WTC11 (cell line): ENCODE results near the gene GPR17. TPM values are rescaled to one million over a fixed set of nuclear protein-coding genes. Genes with fewer than 3 reads are reported as not detected.

Experiments
- ATAC-seq: fragments of 200-7000 bp; cut with Tn5 transposase; 2 replicates; pipeline ENCODE4 v1.10.0; 2021; ENCODE audit warnings: mild to moderate bottlenecking, moderate library complexity
- CTCF ChIA-PET: fragments of 300-600 bp; sonication (Branson Sonifier 250); formaldehyde crosslinking; loops from one replicate; lab custom pipeline; 2021; ENCODE audit warnings: antibody characterized with exemption; lab: Charles Lee
- POLR2A ChIA-PET: fragments of 350-600 bp; sonication (Branson Sonifier 250); formaldehyde crosslinking; loops from one replicate; lab custom pipeline; 2021; ENCODE audit warnings: antibody characterized with exemption; lab: Charles Lee
- DNase-seq: peaks from one replicate; pipeline ENCODE4 v3.0.0; 2021; ENCODE audit warnings: low spot score
- H3K27ac Mint-ChIP-seq: 2 replicates; pipeline ENCODE4 v1.8.0; 2021; ENCODE audit warnings: mixed read lengths
- H3K27me3 Mint-ChIP-seq: 2 replicates; pipeline ENCODE4 v1.8.0; 2021; ENCODE audit warnings: low read depth, mild to moderate bottlenecking, moderate library complexity, mixed read lengths
- H3K36me3 Mint-ChIP-seq: 2 replicates; pipeline ENCODE4 v1.8.0; 2021; ENCODE audit warnings: mixed read lengths
- H3K4me1 Mint-ChIP-seq: 2 replicates; pipeline ENCODE4 v1.8.0; 2022; ENCODE audit warnings: mixed read lengths
- H3K4me3 Mint-ChIP-seq: 2 replicates; pipeline ENCODE4 v1.8.0; 2021; ENCODE audit warnings: mild to moderate bottlenecking, moderate library complexity, mixed read lengths
- H3K9me3 Mint-ChIP-seq: 2 replicates; pipeline ENCODE4 v1.8.0; 2021; ENCODE audit warnings: mixed read lengths
- CTCF ChIP-seq: fragments of 200-600 bp; IDR thresholded peaks from 2 replicates; pipeline ENCODE4 v1.8.0; 2022; ENCODE audit warnings: antibody characterized with exemption
- IRF1 ChIP-seq: sonication (generic); formaldehyde crosslinking; IDR thresholded peaks from 2 replicates; pipeline ENCODE4 v1.8.0; 2023; ENCODE audit warnings: missing genetic modification reagents
- IRF2 ChIP-seq: sonication (generic); formaldehyde crosslinking; IDR thresholded peaks from 2 replicates; pipeline ENCODE4 v1.8.0; 2022; ENCODE audit warnings: low read depth, missing genetic modification reagents, borderline replicate concordance
- NFE2L1 ChIP-seq: sonication (generic); formaldehyde crosslinking; IDR thresholded peaks from 2 replicates; pipeline ENCODE4 v1.8.1; 2023; ENCODE audit warnings: missing genetic modification reagents
- RELA ChIP-seq: sonication (generic); formaldehyde crosslinking; IDR thresholded peaks from 2 replicates; pipeline ENCODE4 v1.8.1; 2022; ENCODE audit warnings: missing genetic modification reagents, mild to moderate bottlenecking, borderline replicate concordance
- SOX15 ChIP-seq: fragments of 250-450 bp; sonication (Bioruptor Pico); IDR thresholded peaks from 2 replicates; pipeline ENCODE4 v1.9.0; 2021; ENCODE audit warnings: mild to moderate bottlenecking
- STAT6 ChIP-seq: sonication (generic); formaldehyde crosslinking; conservative IDR thresholded peaks from 2 replicates; pipeline ENCODE4 v1.8.1; 2023; ENCODE audit warnings: mild to moderate bottlenecking, low read depth, missing genetic modification reagents, moderate library complexity
- TEAD1 ChIP-seq: sonication (generic); formaldehyde crosslinking; IDR thresholded peaks from 2 replicates; pipeline ENCODE4 v1.8.0; 2022; ENCODE audit warnings: mild to moderate bottlenecking, missing genetic modification reagents
- USF2 ChIP-seq: sonication (generic); formaldehyde crosslinking; IDR thresholded peaks from 2 replicates; pipeline ENCODE4 v1.8.1; 2023; ENCODE audit warnings: mild to moderate bottlenecking, missing genetic modification reagents, moderate library complexity
- ZBTB43 ChIP-seq: sonication (generic); formaldehyde crosslinking; IDR thresholded peaks from 2 replicates; pipeline ENCODE4 v1.8.1; 2023; ENCODE audit warnings: mild to moderate bottlenecking, missing genetic modification reagents
- ZNF396 ChIP-seq: fragments of 250-450 bp; sonication (Bioruptor Pico); IDR thresholded peaks from 2 replicates; pipeline ENCODE4 v1.8.0; 2021; ENCODE audit warnings: mild to moderate bottlenecking, moderate library complexity, borderline replicate concordance
- ZNF416 ChIP-seq: fragments of 250-450 bp; sonication (Bioruptor Pico); IDR thresholded peaks from 2 replicates; pipeline ENCODE4 v1.9.0; 2021; ENCODE audit warnings: mild to moderate bottlenecking, inconsistent platforms
- ZNF532 ChIP-seq: fragments of 250-450 bp; sonication (Bioruptor Pico); IDR thresholded peaks from 2 replicates; pipeline ENCODE4 v1.9.0; 2021; ENCODE audit warnings: mild to moderate bottlenecking, borderline replicate concordance
- total RNA-seq: library from RNA; stranded (reverse); gene quantifications from 3 replicates; pipeline ENCODE4 v1.2.3, GENCODE V29; 2021
- TF ChIP-seq, protein P1 (sequence below): sonication (generic); formaldehyde crosslinking; IDR thresholded peaks from 2 replicates; pipeline ENCODE4 v1.8.0; 2023; ENCODE audit warnings: mild to moderate bottlenecking, missing genetic modification reagents
- TF ChIP-seq, protein P2 (sequence below): sonication (generic); formaldehyde crosslinking; IDR thresholded peaks from 2 replicates; pipeline ENCODE4 v1.8.1; 2023; ENCODE audit warnings: mild to moderate bottlenecking, moderate library complexity, missing genetic modification reagents

The GPR17 gene
- total RNA-seq, 1 experiment from 2014 or later, result not detected

- Mint-ChIP-seq H3K27me3 (no peaks in the 10 kb centered on the region), H3K4me1 (peaks cover 11% of the 10 kb centered on the region), H3K36me3 (no peaks in the 10 kb centered on the region), H3K4me3 (no peak overlapping the region), H3K9me3 (no peaks in the 10 kb centered on the region), H3K27ac (no peak overlapping the region)
- DNase-seq (no peak), ATAC-seq (no peak)
- TF ChIP-seq NFE2L1 (no peak), STAT6 (CRISPR knock-in tag) (no peak), SOX15 (no peak), IRF2 (CRISPR knock-in tag) (no peak), ZNF416 (CRISPR knock-in tag) (no peak), RELA (CRISPR knock-in tag) (no peak), ZNF396 (no peak)
- TF ChIP-seq, protein P1, sequence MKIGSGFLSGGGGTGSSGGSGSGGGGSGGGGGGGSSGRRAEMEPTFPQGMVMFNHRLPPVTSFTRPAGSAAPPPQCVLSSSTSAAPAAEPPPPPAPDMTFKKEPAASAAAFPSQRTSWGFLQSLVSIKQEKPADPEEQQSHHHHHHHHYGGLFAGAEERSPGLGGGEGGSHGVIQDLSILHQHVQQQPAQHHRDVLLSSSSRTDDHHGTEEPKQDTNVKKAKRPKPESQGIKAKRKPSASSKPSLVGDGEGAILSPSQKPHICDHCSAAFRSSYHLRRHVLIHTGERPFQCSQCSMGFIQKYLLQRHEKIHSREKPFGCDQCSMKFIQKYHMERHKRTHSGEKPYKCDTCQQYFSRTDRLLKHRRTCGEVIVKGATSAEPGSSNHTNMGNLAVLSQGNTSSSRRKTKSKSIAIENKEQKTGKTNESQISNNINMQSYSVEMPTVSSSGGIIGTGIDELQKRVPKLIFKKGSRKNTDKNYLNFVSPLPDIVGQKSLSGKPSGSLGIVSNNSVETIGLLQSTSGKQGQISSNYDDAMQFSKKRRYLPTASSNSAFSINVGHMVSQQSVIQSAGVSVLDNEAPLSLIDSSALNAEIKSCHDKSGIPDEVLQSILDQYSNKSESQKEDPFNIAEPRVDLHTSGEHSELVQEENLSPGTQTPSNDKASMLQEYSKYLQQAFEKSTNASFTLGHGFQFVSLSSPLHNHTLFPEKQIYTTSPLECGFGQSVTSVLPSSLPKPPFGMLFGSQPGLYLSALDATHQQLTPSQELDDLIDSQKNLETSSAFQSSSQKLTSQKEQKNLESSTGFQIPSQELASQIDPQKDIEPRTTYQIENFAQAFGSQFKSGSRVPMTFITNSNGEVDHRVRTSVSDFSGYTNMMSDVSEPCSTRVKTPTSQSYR, result no peak
- CTCF ChIA-PET, result interaction anchor here (0.8 to 6.3 kb wide), 2 partner anchors 9 to 45 kb away, joined by 4 to 70 read pairs; no protein-coding TSS in a partner anchor
- POLR2A ChIA-PET, result no interaction called here
Measured at GRCh38 chr2:127636248-127637235, 9.4 kb upstream of the GPR17 start.

GRCh38 chr2:127637236-127637630, 8.7 kb upstream of the GPR17 start:
- H3K4me1 Mint-ChIP-seq, result peaks cover 11% of the 10 kb centered on the region
- no peak for DNase-seq
- H3K27ac Mint-ChIP-seq, result no peak overlapping the region
- no peak overlapping the region for H3K4me3 Mint-ChIP-seq
- H3K9me3 Mint-ChIP-seq, result no peaks in the 10 kb centered on the region
- ChIA-PET POLR2A (interaction anchor here (0.6 to 1.3 kb wide), 3 partner anchors 46 to 169 kb away, joined by 3 to 6 read pairs (median 6); partner anchors contain the start of gene IWS1), CTCF (interaction anchor here (0.5 to 6.3 kb wide), 7 partner anchors 8 to 569 kb away, joined by 3 to 70 read pairs (median 3); no protein-coding TSS in a partner anchor)
- no peaks in the 10 kb centered on the region for H3K27me3 Mint-ChIP-seq
- TF ChIP-seq, protein P2, sequence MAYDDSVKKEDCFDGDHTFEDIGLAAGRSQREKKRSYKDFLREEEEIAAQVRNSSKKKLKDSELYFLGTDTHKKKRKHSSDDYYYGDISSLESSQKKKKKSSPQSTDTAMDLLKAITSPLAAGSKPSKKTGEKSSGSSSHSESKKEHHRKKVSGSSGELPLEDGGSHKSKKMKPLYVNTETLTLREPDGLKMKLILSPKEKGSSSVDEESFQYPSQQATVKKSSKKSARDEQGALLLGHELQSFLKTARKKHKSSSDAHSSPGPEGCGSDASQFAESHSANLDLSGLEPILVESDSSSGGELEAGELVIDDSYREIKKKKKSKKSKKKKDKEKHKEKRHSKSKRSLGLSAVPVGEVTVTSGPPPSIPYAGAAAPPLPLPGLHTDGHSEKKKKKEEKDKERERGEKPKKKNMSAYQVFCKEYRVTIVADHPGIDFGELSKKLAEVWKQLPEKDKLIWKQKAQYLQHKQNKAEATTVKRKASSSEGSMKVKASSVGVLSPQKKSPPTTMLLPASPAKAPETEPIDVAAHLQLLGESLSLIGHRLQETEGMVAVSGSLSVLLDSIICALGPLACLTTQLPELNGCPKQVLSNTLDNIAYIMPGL, result no peak
- TF ChIP-seq ZBTB43 (CRISPR knock-in tag) (no peak), TEAD1 (CRISPR knock-in tag) (no peak), ZNF532 (no peak), RELA (CRISPR knock-in tag) (no peak), USF2 (CRISPR knock-in tag) (no peak), CTCF (no peak), IRF1 (no peak)
- H3K36me3 Mint-ChIP-seq, result no peaks in the 10 kb centered on the region
- ATAC-seq, result no peak
